Embryonic facial prominence (tissue), 1 donor: ENCODE measurements around the gene CUTC.
"Not testable (repeated sequence)": the region's sequence is repeated elsewhere in the genome, so short reads cannot be mapped to it uniquely, and the experiment has no call there.

ENCODE experiments used
- DNase-seq: peaks from one replicate; pipeline ENCODE4 v3.0.0-alpha.2; 2016; ENCODE audit errors: extremely low spot score

CUTC gene

GRCh38 chr10:99742701-99743100, 10.7 kb downstream of the CUTC start:
- no peak for DNase-seq

- DNase-seq: no peak
Measured at GRCh38 chr10:99743841-99744240, 11.8 kb downstream of the CUTC start.

- DNase-seq: not testable (repeated sequence)
Measured at GRCh38 chr10:99746166-99746565, 14.1 kb downstream of the CUTC start.

- DNase-seq: no peak
Measured at GRCh38 chr10:99748823-99749451, 16.9 kb downstream of the CUTC start.

- DNase-seq: no peak
Measured at GRCh38 chr10:99750641-99751040, 18.6 kb downstream of the CUTC start.

GRCh38 chr10:99754670-99755069, 22.6 kb downstream of the CUTC start:
- no peak for DNase-seq

- no peak for DNase-seq
Measured at GRCh38 chr10:99756159-99756558, 24.1 kb downstream of the CUTC start.

- no peak for DNase-seq
Measured at GRCh38 chr10:99758211-99758891, 26.3 kb downstream of the CUTC start.

- DNase-seq: no peak
Measured at GRCh38 chr10:99760321-99760720, 28.3 kb downstream of the CUTC start.

GRCh38 chr10:99761365-99761764, 29.3 kb downstream of the CUTC start:
- no peak for DNase-seq

- no peak for DNase-seq
Measured at GRCh38 chr10:99765672-99766301, 33.8 kb downstream of the CUTC start.

- DNase-seq: no peak
Measured at GRCh38 chr10:99766302-99766681, 34.3 kb downstream of the CUTC start.

- DNase-seq: no peak
Measured at GRCh38 chr10:99767901-99768300, 35.9 kb downstream of the CUTC start.

GRCh38 chr10:99768556-99768955, 36.5 kb downstream of the CUTC start:
- DNase-seq: no peak

- no peak for DNase-seq
Measured at GRCh38 chr10:99769706-99770105, 37.7 kb downstream of the CUTC start.

GRCh38 chr10:99770408-99771045, 38.5 kb downstream of the CUTC start:
- DNase-seq: no peak

- DNase-seq: no peak
Measured at GRCh38 chr10:99775850-99776249, 43.8 kb downstream of the CUTC start.

GRCh38 chr10:99777918-99778714, 46.1 kb downstream of the CUTC start:
- no peak for DNase-seq

GRCh38 chr10:99779335-99779734, 47.3 kb downstream of the CUTC start:
- no peak for DNase-seq

- DNase-seq: no peak
Measured at GRCh38 chr10:99781734-99782429, 49.8 kb downstream of the CUTC start.
